GM18498 (cell line): Measurements from ENCODE around the gene COX6B1.
"Not testable (repeated sequence)": the region's sequence is repeated elsewhere in the genome, so short reads cannot be mapped to it uniquely, and the experiment has no call there.

Source experiments
- ATAC-seq: cut with Tn5 transposase; IDR thresholded peaks from one replicate; pipeline ENCODE4 v1.9.1; 2021; ENCODE audit warnings: mild to moderate bottlenecking, moderate library complexity; ENCODE audit not compliant: unreplicated experiment

Gene COX6B1

GRCh38 chr19:35648017-35648961, at the start of gene COX6B1:
COX6B1 (plus strand) TSS chr19:35648323; CDS start chr19:35651244, 2,921 bp downstream.
- peak; percentile 73 for ATAC-seq

GRCh38 chr19:35601971-35602370, 46.2 kb upstream of the COX6B1 start:
- no peak for ATAC-seq

GRCh38 chr19:35604436-35604835, 43.7 kb upstream of the COX6B1 start:
- ATAC-seq, result not testable (repeated sequence)

- not testable (repeated sequence) for ATAC-seq
Observed at GRCh38 chr19:35607170-35607569, 41.0 kb upstream of the COX6B1 start.

GRCh38 chr19:35607661-35608060, 40.5 kb upstream of the COX6B1 start:
- no peak for ATAC-seq

GRCh38 chr19:35608251-35608650, 39.9 kb upstream of the COX6B1 start:
- no peak for ATAC-seq

- no peak for ATAC-seq
Observed at GRCh38 chr19:35609851-35610353, 38.2 kb upstream of the COX6B1 start.

GRCh38 chr19:35612224-35612558, 35.9 kb upstream of the COX6B1 start:
- no peak for ATAC-seq

GRCh38 chr19:35612559-35613321, 35.4 kb upstream of the COX6B1 start, which contains the start of gene HAUS5:
HAUS5 (plus strand) TSS chr19:35612735; CDS start chr19:35612795, 60 bp downstream.
- peak; percentile 90 for ATAC-seq

GRCh38 chr19:35613574-35613973, 34.5 kb upstream of the COX6B1 start:
- no peak for ATAC-seq

GRCh38 chr19:35615036-35615435, 33.1 kb upstream of the COX6B1 start:
- no peak for ATAC-seq

- ATAC-seq, result no peak
Observed at GRCh38 chr19:35618857-35619256, 29.3 kb upstream of the COX6B1 start.

- ATAC-seq, result no peak
Observed at GRCh38 chr19:35619290-35619923, 28.7 kb upstream of the COX6B1 start.

- no peak for ATAC-seq
Observed at GRCh38 chr19:35620001-35620400, 28.1 kb upstream of the COX6B1 start.

GRCh38 chr19:35621708-35622107, 26.4 kb upstream of the COX6B1 start:
- no peak for ATAC-seq

- no peak for ATAC-seq
Observed at GRCh38 chr19:35622750-35623149, 25.4 kb upstream of the COX6B1 start.

GRCh38 chr19:35623327-35624010, 24.7 kb upstream of the COX6B1 start:
- ATAC-seq, result no peak

- no peak for ATAC-seq
Observed at GRCh38 chr19:35628264-35628564, 19.9 kb upstream of the COX6B1 start.

GRCh38 chr19:35628565-35629331, 19.4 kb upstream of the COX6B1 start, which contains the start of gene RBM42:
RBM42 (plus strand) TSS chr19:35629036; CDS start chr19:35629154, 118 bp downstream.
- ATAC-seq, result peak; percentile 94

GRCh38 chr19:35629332-35629633, 18.8 kb upstream of the COX6B1 start:
- ATAC-seq, result no peak
